GM23338 (cell line): ENCODE results near the gene SCIN. TPM values are rescaled to one million over a fixed set of nuclear protein-coding genes. Genes with fewer than 3 reads are reported as not detected.

Source experiments
- ATAC-seq: fragments of 200-7000 bp; cut with Tn5 transposase; 3 replicates; pipeline ENCODE4 v1.9.1; 2020
- DNase-seq: peaks from one replicate; pipeline ENCODE4 v3.0.0-alpha.2; 2015; ENCODE audit warnings: low spot score
- H2AFZ ChIP-seq: fragments of 200-600 bp; sonication (generic); 2 replicates; pipeline ENCODE4 v1.8.0; 2016; ENCODE audit warnings: antibody characterized with exemption, mild to moderate bottlenecking, moderate library complexity
- H3F3A ChIP-seq: fragments of 200-600 bp; sonication (generic); replicated peaks from 2 replicates; pipeline ENCODE4 v1.8.0; 2017; ENCODE audit warnings: antibody characterized with exemption, mixed run types, low read depth
- H3K27ac ChIP-seq: fragments of 200-600 bp; sonication (generic); 2 replicates; pipeline ENCODE4 v1.6.1; 2016; ENCODE audit warnings: low read depth
- H3K27me3 ChIP-seq: fragments of 200-600 bp; sonication (generic); 2 replicates; pipeline ENCODE4 v1.8.0; 2016; ENCODE audit warnings: mild to moderate bottlenecking, mixed run types, moderate library complexity; ENCODE audit not compliant: insufficient read depth
- H3K36me3 ChIP-seq: fragments of 200-600 bp; sonication (generic); 2 replicates; pipeline ENCODE4 v1.8.0; 2016; ENCODE audit warnings: mild to moderate bottlenecking; ENCODE audit not compliant: insufficient read depth
- H3K4me1 ChIP-seq: fragments of 200-600 bp; sonication (generic); 2 replicates; pipeline ENCODE4 v1.8.0; 2016; ENCODE audit warnings: mild to moderate bottlenecking, moderate library complexity; ENCODE audit not compliant: insufficient read depth
- H3K4me2 ChIP-seq: fragments of 200-600 bp; sonication (generic); 2 replicates; pipeline ENCODE4 v1.7.1; 2017; ENCODE audit warnings: mixed run types
- H3K4me3 ChIP-seq: fragments of 200-600 bp; sonication (generic); 2 replicates; pipeline ENCODE4 v1.6.1; 2016; ENCODE audit warnings: mixed run types
- H3K79me2 ChIP-seq: fragments of 200-600 bp; sonication (generic); replicated peaks from 2 replicates; pipeline ENCODE4 v1.8.0; 2017; ENCODE audit warnings: mild to moderate bottlenecking; ENCODE audit not compliant: insufficient read depth
- H3K9me2 ChIP-seq: fragments of 200-600 bp; sonication (generic); 2 replicates; pipeline ENCODE4 v1.8.0; 2017; ENCODE audit not compliant: insufficient read depth
- H4K20me1 ChIP-seq: fragments of 200-600 bp; sonication (generic); replicated peaks from 2 replicates; pipeline ENCODE4 v1.8.0; 2017; ENCODE audit warnings: mild to moderate bottlenecking; ENCODE audit not compliant: insufficient read depth
- H3K27ac Mint-ChIP-seq: 2 replicates; pipeline ENCODE4 v1.8.0; 2020; ENCODE audit warnings: inconsistent platforms, mild to moderate bottlenecking, moderate library complexity, mixed read lengths
- H3K27me3 Mint-ChIP-seq: 3 replicates; pipeline ENCODE4 v1.8.0; 2022; ENCODE audit warnings: low read depth, mild to moderate bottlenecking, moderate library complexity, mixed read lengths, inconsistent platforms; ENCODE audit not compliant: insufficient read depth, poor library complexity
- H3K36me3 Mint-ChIP-seq: 3 replicates; pipeline ENCODE4 v1.8.0; 2021; ENCODE audit warnings: low read depth, mild to moderate bottlenecking, inconsistent platforms, moderate library complexity, mixed read lengths
- H3K4me1 Mint-ChIP-seq: 3 replicates; pipeline ENCODE4 v1.8.0; 2020; ENCODE audit warnings: mild to moderate bottlenecking, inconsistent platforms, mixed read lengths
- H3K4me3 Mint-ChIP-seq: 3 replicates; pipeline ENCODE4 v1.8.0; 2021; ENCODE audit warnings: moderate library complexity, mild to moderate bottlenecking, inconsistent platforms, mixed read lengths
- H3K9me3 Mint-ChIP-seq: 3 replicates; pipeline ENCODE4 v1.8.0; 2020; ENCODE audit warnings: moderate library complexity, mild to moderate bottlenecking, inconsistent platforms, mixed read lengths
- EZH2 ChIP-seq: fragments of 200-600 bp; sonication (generic); IDR thresholded peaks from one replicate; pipeline ENCODE4 v1.8.0; 2017; ENCODE audit warnings: antibody characterized with exemption, mild to moderate bottlenecking, low read depth; ENCODE audit not compliant: unreplicated experiment
- NANOG ChIP-seq: IDR thresholded peaks from 2 replicates; pipeline ENCODE4 v1.6.1; 2016; ENCODE audit warnings: antibody characterized with exemption, borderline replicate concordance
- STAT1 ChIP-seq: IDR thresholded peaks from one replicate; pipeline ENCODE4 v1.6.1; 2016; ENCODE audit warnings: antibody characterized with exemption; ENCODE audit not compliant: unreplicated experiment
- ZNF114 ChIP-seq: fragments of 250-450 bp; sonication (Bioruptor Pico); IDR thresholded peaks from 2 replicates; pipeline ENCODE4 v1.5.0; 2020; ENCODE audit warnings: mild to moderate bottlenecking, moderate library complexity
- ZNF331 ChIP-seq: fragments of 250-450 bp; sonication (Bioruptor Pico); IDR thresholded peaks from 2 replicates; pipeline ENCODE4 v1.5.0; 2020; ENCODE audit warnings: low read depth, mild to moderate bottlenecking, moderate library complexity
- polyA plus RNA-seq: library from polyadenylated mRNA; unstranded; fragments of >200 nt; fragmentation: Nextera tagmentation; extraction: Ambion mirVana; gene quantifications from 2 replicates; pipeline ENCODE4 v1.2.1, GENCODE V29; 2016
- total RNA-seq: library from RNA; depleted of rRNA; stranded (reverse); fragments of >200 nt; shearing (Covaris generic); gene quantifications from 2 replicates; pipeline ENCODE4 v1.2.3, GENCODE V29; 2014
- TF ChIP-seq, protein P1 (sequence below): IDR thresholded peaks from 2 replicates; pipeline ENCODE4 v1.6.1; 2016; ENCODE audit warnings: antibody characterized with exemption
- TF ChIP-seq, protein P2 (sequence below), 2 experiments: fragments of 200-600 bp in 1 of 2; sonication (generic) in 1 of 2; conservative IDR thresholded peaks; 2 replicates each; pipeline versions ENCODE4 v1.5.1 to v1.6.1; 2016 to 2017; ENCODE audit warnings: antibody characterized with exemption in 2 of 2, low read depth in 2 of 2, mild to moderate bottlenecking in 2 of 2, moderate library complexity in 1 of 2
- TF ChIP-seq, protein P3 (sequence below): fragments of 250-450 bp; sonication (Bioruptor Pico); IDR thresholded peaks from 2 replicates; pipeline ENCODE4 v1.5.0; 2020; ENCODE audit warnings: mild to moderate bottlenecking, moderate library complexity

Gene SCIN
- total and polyA plus RNA-seq, 2 experiments from 2014 or later, result 0.80 to 0.92 TPM

DNA sequence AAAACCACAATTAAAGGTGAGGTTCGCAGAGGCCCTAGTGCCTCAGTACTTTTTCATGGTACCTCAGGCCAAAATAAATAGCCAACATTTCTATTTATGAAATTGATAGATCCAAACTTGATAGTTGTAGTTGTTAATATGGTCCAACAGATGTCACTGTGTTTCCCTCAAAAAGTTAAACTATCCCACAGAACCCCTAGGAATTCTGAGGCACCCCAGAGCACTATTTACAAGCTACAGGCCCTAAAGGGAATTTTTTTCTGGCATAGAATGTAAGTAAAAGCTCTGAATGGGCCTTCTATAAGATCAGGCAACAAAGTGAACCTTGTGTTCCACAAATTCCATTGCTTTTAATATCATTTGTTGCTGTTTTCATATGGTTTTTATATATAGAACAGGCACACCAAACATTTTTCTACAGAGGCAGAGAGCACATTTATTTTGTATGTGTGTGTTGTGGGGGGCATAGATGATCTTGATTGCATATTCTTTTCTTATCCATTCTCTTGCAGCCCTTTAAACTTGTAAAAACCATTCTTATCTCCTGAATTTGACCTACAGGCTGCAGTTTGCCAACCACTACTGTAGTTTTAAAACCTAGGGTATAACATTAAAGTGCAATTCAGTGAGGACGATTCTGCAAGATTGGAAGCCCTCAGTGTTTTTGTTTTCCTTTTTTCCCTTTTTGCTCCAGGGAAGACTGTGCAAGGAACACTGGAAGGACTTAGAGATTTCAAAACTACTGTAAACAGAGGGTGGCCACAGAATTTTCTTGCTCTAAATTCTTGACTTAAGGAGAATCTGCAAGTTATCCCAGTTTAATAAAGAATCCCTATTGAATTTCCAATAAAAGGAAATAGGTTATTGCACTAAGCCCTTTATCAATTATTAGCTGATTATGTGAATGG lies 113.4 kb downstream of the SCIN start:
- Mint-ChIP-seq H3K9me3 (no peaks in the 10 kb centered on the region; the same call in 2 of the 3 replicates), H3K36me3 (peaks cover 2% of the 10 kb centered on the region; the same call in 1 of the 3 replicates), H3K4me3 (no peak overlapping the region), H3K27ac (no peak overlapping the region), H3K4me1 (peaks cover 13% of the 10 kb centered on the region), H3K27me3 (no peaks in the 10 kb centered on the region)
- Histone ChIP-seq H3K36me3 (no peaks in the 10 kb centered on the region), H3K27ac (no peak overlapping the region), H3K4me2 (no peak overlapping the region), H2AFZ (no peak overlapping the region), H3K4me1 (peaks cover 17% of the 10 kb centered on the region), H4K20me1 (peaks cover 4% of the 10 kb centered on the region), H3K27me3 (no peaks in the 10 kb centered on the region), H3K9me2 (no peaks in the 10 kb centered on the region), H3K4me3 (no peak overlapping the region), H3F3A (no peaks in the 10 kb centered on the region), H3K79me2 (peaks cover 14% of the 10 kb centered on the region)
- ATAC-seq, result no peak
- TF ChIP-seq ZNF114, result no peak
- TF ChIP-seq, protein P1, sequence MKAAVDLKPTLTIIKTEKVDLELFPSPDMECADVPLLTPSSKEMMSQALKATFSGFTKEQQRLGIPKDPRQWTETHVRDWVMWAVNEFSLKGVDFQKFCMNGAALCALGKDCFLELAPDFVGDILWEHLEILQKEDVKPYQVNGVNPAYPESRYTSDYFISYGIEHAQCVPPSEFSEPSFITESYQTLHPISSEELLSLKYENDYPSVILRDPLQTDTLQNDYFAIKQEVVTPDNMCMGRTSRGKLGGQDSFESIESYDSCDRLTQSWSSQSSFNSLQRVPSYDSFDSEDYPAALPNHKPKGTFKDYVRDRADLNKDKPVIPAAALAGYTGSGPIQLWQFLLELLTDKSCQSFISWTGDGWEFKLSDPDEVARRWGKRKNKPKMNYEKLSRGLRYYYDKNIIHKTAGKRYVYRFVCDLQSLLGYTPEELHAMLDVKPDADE, result no peak
- TF ChIP-seq, protein P2, sequence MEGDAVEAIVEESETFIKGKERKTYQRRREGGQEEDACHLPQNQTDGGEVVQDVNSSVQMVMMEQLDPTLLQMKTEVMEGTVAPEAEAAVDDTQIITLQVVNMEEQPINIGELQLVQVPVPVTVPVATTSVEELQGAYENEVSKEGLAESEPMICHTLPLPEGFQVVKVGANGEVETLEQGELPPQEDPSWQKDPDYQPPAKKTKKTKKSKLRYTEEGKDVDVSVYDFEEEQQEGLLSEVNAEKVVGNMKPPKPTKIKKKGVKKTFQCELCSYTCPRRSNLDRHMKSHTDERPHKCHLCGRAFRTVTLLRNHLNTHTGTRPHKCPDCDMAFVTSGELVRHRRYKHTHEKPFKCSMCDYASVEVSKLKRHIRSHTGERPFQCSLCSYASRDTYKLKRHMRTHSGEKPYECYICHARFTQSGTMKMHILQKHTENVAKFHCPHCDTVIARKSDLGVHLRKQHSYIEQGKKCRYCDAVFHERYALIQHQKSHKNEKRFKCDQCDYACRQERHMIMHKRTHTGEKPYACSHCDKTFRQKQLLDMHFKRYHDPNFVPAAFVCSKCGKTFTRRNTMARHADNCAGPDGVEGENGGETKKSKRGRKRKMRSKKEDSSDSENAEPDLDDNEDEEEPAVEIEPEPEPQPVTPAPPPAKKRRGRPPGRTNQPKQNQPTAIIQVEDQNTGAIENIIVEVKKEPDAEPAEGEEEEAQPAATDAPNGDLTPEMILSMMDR (conservative IDR thresholded peaks at IDR 0.05; ENCODE audit: low read depth in 2 of 2), result peak; percentile 49 to 59
- DNase-seq, result peak; percentile 66

GRCh38 chr7:12684733-12685132 lies 114.2 kb downstream of the SCIN start:
- Mint-ChIP-seq H3K4me1 (peaks cover 21% of the 10 kb centered on the region), H3K36me3 (peaks cover 8% of the 10 kb centered on the region; the same call in 2 of the 3 replicates), H3K4me3 (no peak overlapping the region), H3K27me3 (no peaks in the 10 kb centered on the region), H3K9me3 (no peaks in the 10 kb centered on the region; the same call in 2 of the 3 replicates), H3K27ac (peak overlapping the region; percentile 60; the same call in 1 of the 2 replicates)
- no peak overlapping the region for H3K4me2 ChIP-seq
- TF ChIP-seq ZNF331 (CRISPR knock-in tag), result no peak
- TF ChIP-seq, protein P3, sequence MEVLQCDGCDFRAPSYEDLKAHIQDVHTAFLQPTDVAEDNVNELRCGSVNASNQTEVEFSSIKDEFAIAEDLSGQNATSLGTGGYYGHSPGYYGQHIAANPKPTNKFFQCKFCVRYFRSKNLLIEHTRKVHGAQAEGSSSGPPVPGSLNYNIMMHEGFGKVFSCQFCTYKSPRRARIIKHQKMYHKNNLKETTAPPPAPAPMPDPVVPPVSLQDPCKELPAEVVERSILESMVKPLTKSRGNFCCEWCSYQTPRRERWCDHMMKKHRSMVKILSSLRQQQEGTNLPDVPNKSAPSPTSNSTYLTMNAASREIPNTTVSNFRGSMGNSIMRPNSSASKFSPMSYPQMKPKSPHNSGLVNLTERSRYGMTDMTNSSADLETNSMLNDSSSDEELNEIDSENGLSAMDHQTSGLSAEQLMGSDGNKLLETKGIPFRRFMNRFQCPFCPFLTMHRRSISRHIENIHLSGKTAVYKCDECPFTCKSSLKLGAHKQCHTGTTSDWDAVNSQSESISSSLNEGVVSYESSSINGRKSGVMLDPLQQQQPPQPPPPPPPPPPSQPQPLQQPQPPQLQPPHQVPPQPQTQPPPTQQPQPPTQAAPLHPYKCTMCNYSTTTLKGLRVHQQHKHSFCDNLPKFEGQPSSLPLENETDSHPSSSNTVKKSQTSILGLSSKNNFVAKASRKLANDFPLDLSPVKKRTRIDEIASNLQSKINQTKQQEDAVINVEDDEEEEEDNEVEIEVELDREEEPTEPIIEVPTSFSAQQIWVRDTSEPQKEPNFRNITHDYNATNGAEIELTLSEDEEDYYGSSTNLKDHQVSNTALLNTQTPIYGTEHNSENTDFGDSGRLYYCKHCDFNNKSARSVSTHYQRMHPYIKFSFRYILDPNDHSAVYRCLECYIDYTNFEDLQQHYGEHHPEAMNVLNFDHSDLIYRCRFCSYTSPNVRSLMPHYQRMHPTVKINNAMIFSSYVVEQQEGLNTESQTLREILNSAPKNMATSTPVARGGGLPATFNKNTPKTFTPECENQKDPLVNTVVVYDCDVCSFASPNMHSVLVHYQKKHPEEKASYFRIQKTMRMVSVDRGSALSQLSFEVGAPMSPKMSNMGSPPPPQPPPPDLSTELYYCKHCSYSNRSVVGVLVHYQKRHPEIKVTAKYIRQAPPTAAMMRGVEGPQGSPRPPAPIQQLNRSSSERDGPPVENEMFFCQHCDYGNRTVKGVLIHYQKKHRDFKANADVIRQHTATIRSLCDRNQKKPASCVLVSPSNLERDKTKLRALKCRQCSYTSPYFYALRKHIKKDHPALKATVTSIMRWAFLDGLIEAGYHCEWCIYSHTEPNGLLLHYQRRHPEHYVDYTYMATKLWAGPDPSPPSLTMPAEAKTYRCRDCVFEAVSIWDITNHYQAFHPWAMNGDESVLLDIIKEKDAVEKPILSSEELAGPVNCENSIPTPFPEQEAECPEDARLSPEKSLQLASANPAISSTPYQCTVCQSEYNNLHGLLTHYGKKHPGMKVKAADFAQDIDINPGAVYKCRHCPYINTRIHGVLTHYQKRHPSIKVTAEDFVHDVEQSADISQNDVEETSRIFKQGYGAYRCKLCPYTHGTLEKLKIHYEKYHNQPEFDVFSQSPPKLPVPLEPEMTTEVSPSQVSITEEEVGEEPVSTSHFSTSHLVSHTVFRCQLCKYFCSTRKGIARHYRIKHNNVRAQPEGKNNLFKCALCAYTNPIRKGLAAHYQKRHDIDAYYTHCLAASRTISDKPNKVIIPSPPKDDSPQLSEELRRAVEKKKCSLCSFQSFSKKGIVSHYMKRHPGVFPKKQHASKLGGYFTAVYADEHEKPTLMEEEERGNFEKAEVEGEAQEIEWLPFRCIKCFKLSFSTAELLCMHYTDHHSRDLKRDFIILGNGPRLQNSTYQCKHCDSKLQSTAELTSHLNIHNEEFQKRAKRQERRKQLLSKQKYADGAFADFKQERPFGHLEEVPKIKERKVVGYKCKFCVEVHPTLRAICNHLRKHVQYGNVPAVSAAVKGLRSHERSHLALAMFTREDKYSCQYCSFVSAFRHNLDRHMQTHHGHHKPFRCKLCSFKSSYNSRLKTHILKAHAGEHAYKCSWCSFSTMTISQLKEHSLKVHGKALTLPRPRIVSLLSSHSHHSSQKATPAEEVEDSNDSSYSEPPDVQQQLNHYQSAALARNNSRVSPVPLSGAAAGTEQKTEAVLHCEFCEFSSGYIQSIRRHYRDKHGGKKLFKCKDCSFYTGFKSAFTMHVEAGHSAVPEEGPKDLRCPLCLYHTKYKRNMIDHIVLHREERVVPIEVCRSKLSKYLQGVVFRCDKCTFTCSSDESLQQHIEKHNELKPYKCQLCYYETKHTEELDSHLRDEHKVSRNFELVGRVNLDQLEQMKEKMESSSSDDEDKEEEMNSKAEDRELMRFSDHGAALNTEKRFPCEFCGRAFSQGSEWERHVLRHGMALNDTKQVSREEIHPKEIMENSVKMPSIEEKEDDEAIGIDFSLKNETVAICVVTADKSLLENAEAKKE (CRISPR knock-in tag), result no peak
- TF ChIP-seq EZH2, result no peak
- TF ChIP-seq STAT1, result no peak
- no peak for TF ChIP-seq NANOG
- H3K27me3 ChIP-seq, result no peaks in the 10 kb centered on the region
- H3K4me3 ChIP-seq, result no peak overlapping the region
- H3K9me2 ChIP-seq, result no peaks in the 10 kb centered on the region
- H4K20me1 ChIP-seq, result peaks cover 4% of the 10 kb centered on the region
- ATAC-seq (no peak), DNase-seq (no peak)
- H3K36me3 ChIP-seq, result no peaks in the 10 kb centered on the region
- H3K79me2 ChIP-seq, result peaks cover 22% of the 10 kb centered on the region
- H3F3A ChIP-seq, result no peaks in the 10 kb centered on the region
- no peak overlapping the region for H2AFZ ChIP-seq
- no peak overlapping the region for H3K27ac ChIP-seq
- H3K4me1 ChIP-seq, result peaks cover 23% of the 10 kb centered on the region
